ENCODE data around the gene NR2F2.

NR2F2 gene

DNA sequence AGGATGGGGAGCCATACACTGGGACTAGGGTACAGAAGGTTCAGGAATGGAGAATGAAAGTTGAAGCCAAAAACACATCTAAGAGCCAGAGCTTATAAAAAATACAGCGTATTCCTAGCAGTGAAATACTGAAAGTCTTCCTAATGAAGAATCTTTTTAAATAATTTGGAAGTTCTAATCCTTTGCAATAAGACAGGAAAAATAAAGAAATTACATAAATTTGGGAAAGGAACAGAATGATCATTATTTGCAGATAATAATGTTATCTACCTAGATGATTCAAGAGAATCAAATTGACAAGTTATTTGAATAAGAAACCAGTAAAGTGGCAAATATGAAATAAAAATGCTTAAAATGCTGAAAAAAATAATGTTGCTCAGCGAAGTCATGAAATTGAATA is 32.3 kb upstream of the NR2F2 start:
- TF ChIP-seq FOXP2 (optimal IDR thresholded peaks at IDR 0.05; ENCODE audit: borderline replicate concordance, extremely low read depth, extremely low read length, insufficient read depth) (no peak), TAF1 (IDR thresholded peaks at IDR 0.05; ENCODE audit: borderline replicate concordance, insufficient read depth, low read length) (no peak), POLR2AphosphoS5 (IDR thresholded peaks at IDR 0.05; ENCODE audit: low read depth, low read length) (no peak), SIN3A (IDR thresholded peaks at IDR 0.05; ENCODE audit: borderline replicate concordance, insufficient read depth, low read length) (no peak), REST (IDR thresholded peaks at IDR 0.05; ENCODE audit: insufficient read depth in 1 of 2, low read depth in 2 of 2, low read length in 2 of 2) (no peak)

- no peak for TF ChIP-seq REST (IDR thresholded peaks at IDR 0.05; ENCODE audit: insufficient read depth in 1 of 2, low read depth in 2 of 2, low read length in 2 of 2)
- TF ChIP-seq FOXP2 (optimal IDR thresholded peaks at IDR 0.05; ENCODE audit: borderline replicate concordance, extremely low read depth, extremely low read length, insufficient read depth): no peak
- no peak for TF ChIP-seq SIN3A (IDR thresholded peaks at IDR 0.05; ENCODE audit: borderline replicate concordance, insufficient read depth, low read length)
- TF ChIP-seq TAF1 (IDR thresholded peaks at IDR 0.05; ENCODE audit: borderline replicate concordance, insufficient read depth, low read length): no peak
- TF ChIP-seq POLR2AphosphoS5 (IDR thresholded peaks at IDR 0.05; ENCODE audit: low read depth, low read length): no peak
These were observed 29.7 kb upstream of the NR2F2 start for GRCh38 chr15:96300836-96301235.

DNA sequence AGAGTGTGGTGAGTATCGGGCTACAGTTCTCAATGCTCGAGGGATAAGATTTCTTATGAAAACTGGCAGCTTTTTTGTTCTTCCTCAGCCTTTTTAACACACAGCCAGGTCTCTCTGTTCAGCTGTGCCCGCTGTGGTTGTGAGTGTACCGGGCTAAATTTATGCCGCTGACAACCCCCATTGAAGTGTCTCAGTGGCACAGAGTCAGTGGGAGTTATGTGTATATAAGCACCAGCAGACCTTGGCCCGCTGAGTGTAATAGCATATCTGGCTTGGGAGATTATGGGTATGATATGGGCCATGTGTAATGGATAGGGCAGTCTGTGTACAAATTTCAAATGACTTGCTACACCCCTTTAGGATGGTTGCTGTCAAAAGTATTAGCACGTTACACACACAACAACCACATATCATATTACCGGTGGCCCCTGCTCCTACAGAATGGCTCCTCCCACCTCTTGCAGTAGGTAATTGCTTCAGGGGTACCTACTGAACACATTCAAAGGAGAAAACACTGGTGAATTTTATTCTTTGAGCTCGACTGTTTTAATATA is 26.9 kb upstream of the NR2F2 start:
- TF ChIP-seq FOXP2 (optimal IDR thresholded peaks at IDR 0.05; ENCODE audit: borderline replicate concordance, extremely low read depth, extremely low read length, insufficient read depth): no peak
- no peak for TF ChIP-seq SIN3A (IDR thresholded peaks at IDR 0.05; ENCODE audit: borderline replicate concordance, insufficient read depth, low read length)
- TF ChIP-seq POLR2AphosphoS5 (IDR thresholded peaks at IDR 0.05; ENCODE audit: low read depth, low read length): no peak
- TF ChIP-seq REST (IDR thresholded peaks at IDR 0.05; ENCODE audit: insufficient read depth in 1 of 2, low read depth in 2 of 2, low read length in 2 of 2): no peak
- no peak for TF ChIP-seq TAF1 (IDR thresholded peaks at IDR 0.05; ENCODE audit: borderline replicate concordance, insufficient read depth, low read length)

DNA sequence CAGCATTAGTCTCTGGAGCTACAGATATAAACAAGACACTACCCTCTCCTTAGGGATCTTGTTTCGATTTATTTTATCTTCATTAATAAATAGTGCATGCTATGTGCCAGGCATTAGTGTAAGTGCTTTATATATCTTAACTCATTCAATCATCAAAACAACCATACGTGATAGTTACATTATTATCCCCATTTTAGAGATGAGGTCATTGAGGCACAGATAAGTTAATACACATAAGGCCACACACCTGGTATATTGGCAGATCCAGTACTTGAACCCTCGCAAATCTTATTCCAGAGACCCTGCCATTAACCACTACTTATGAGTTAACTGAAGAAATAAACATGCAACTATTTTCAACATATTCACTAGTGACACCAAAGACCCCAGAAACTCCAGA is 25.7 kb upstream of the NR2F2 start:
- TF ChIP-seq POLR2AphosphoS5 (IDR thresholded peaks at IDR 0.05; ENCODE audit: low read depth, low read length) (no peak), REST (IDR thresholded peaks at IDR 0.05; ENCODE audit: insufficient read depth in 1 of 2, low read depth in 2 of 2, low read length in 2 of 2) (no peak), SIN3A (IDR thresholded peaks at IDR 0.05; ENCODE audit: borderline replicate concordance, insufficient read depth, low read length) (no peak), FOXP2 (optimal IDR thresholded peaks at IDR 0.05; ENCODE audit: borderline replicate concordance, extremely low read depth, extremely low read length, insufficient read depth) (no peak), TAF1 (IDR thresholded peaks at IDR 0.05; ENCODE audit: borderline replicate concordance, insufficient read depth, low read length) (no peak)

DNA sequence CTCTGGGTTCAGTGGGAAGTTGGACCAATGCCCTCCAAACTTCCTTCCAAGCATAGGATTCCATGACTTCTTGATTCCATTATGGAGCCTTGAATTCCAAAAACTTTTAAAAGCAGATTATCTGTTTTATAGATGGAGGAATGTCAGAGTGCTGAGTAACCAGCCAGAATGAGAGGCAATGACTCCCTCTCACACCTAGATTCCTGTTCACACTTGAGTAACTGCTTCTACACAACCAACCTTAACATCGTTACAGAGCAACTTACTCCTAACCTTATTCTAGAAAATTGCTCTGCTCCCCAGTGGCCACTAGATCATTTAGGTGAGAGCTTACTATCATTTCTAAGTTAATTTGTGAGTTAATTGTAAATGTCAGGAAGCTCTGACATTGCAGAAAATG is 24.2 kb upstream of the NR2F2 start:
- TF ChIP-seq REST (IDR thresholded peaks at IDR 0.05; ENCODE audit: insufficient read depth in 1 of 2, low read depth in 2 of 2, low read length in 2 of 2): no peak
- TF ChIP-seq SIN3A (IDR thresholded peaks at IDR 0.05; ENCODE audit: borderline replicate concordance, insufficient read depth, low read length): no peak
- TF ChIP-seq POLR2AphosphoS5 (IDR thresholded peaks at IDR 0.05; ENCODE audit: low read depth, low read length): no peak
- TF ChIP-seq TAF1 (IDR thresholded peaks at IDR 0.05; ENCODE audit: borderline replicate concordance, insufficient read depth, low read length): no peak
- TF ChIP-seq FOXP2 (optimal IDR thresholded peaks at IDR 0.05; ENCODE audit: borderline replicate concordance, extremely low read depth, extremely low read length, insufficient read depth): no peak

All from PFSK-1 (cell line).